Hypothalamus (tissue), 51 donors: ENCODE data around the gene CNST.
"Not testable (repeated sequence)": the region's sequence is repeated elsewhere in the genome, so short reads cannot be mapped to it uniquely, and the experiment has no call there.

Source experiments
- DNase-seq, 51 donors: peaks; one replicate each; lab custom pipeline; 2025; lab: John Stamatoyannopoulos, UW

Gene CNST

GRCh38 chr1:246699095-246699735, 133.0 kb downstream of the CNST start:
- peak in 44 of 51 donors; percentile 4 to 81 (median 56) for DNase-seq

GRCh38 chr1:246703581-246703980, 137.3 kb downstream of the CNST start:
- no peak for DNase-seq

DNA sequence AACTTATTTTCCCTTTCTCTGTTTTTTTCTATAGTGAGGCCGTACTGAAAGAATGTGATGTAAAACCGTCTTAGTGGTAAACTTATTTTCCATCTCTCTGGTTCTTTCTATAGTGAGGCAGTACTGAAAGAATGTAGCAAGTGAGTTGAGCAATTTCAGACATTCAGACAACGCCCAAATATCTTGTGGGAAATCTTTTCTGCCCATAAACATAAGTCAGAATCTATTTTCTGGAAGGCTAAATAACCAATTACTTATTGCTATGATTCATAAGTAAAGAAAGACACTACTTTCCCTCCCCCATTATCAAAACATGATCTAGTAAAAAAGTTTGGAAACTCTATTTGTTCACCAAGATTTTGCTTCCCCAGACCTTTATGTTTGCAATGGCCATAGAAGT, 139.1 kb downstream of the CNST start:
- no peak for DNase-seq

DNA sequence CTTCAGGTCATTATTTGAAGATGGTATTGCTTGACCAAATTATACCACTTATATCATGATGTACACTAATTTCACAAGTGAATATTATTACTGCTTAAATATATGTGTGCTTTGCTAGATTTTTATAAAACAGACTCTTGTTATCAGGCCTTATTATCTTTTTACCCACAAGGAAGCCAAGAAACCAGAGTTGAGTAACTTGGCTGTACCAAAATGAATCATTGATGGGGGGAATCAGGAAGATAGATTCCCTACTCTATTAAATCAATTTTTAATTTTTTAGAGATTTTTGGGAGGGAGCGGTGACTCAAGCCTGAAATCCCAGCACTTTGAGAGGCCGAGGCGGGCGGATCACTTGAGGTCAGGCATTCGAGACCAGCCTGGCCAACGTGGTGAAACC, 141.9 kb downstream of the CNST start:
- DNase-seq, result no peak

DNA sequence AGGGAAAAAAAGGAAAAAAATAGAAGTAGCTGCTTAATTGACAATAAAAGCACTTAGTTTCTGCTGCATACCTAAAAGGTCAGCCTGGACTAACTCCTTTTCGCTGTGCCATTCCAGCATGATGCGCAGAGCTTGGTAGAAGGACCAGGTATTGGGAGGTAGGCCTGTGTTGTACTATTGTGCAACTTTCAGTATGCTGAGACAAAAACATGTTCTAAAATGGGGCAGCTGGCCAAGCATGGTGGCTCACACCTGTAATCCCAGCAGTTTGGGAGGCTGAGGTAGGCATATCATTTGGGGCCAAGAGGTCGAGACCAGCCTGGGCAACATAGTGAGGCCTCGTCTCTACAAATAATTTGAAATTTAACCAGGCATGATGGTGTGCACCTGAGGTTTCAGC, 142.9 kb downstream of the CNST start:
- DNase-seq, result no peak

GRCh38 chr1:246709835-246710234, 143.6 kb downstream of the CNST start:
- no peak for DNase-seq

DNA sequence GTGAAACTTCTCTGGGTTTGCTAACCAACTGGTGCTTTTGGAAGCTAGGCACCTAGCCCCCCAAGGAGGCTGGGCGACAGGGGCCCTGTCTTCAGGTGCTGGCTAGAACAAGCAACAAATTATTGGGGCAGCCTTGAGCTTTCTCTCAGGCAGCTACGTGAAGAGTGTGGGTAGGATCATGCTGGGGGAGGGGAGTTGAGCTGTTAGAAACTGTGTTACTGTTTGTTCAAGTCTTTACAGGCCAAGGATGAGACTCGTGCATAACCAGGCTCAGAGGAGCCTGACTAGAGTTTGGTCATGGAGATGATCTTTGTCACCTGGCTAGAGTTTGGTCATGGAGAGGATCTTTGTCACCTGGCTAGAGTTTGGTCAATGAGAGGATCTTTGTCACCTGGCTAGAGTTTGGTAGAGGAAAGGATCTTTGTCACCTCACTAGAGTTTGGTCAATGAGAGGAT, 145.3 kb downstream of the CNST start:
- no peak for DNase-seq

DNA sequence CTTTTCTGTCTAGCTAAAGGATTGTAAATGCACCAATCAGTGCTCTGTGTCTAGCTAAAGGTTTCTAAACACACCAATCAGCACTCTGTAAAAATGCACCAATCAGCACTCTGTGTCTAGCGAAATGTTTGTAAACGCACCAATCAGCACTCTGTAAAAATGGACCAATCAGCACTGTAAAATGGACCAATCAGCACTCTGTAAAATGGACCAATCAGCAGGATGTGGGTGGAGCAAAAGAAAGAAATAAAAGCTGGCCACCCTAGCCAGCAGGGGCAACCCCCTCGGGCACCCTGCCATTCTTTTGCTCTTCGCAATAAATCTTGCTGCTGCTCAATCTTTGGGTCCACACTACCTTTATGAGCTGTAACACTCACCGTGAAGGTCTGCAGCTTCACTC, 146.2 kb downstream of the CNST start:
- DNase-seq, result not testable (repeated sequence)
